ENCODE data around the gene SLC22A12. TPM values are rescaled to one million over a fixed set of nuclear protein-coding genes. Genes with fewer than 3 reads are reported as not detected.

Gene SLC22A12
- polyA plus RNA-seq, 1 donor from 2014 or later: not detected

DNA sequence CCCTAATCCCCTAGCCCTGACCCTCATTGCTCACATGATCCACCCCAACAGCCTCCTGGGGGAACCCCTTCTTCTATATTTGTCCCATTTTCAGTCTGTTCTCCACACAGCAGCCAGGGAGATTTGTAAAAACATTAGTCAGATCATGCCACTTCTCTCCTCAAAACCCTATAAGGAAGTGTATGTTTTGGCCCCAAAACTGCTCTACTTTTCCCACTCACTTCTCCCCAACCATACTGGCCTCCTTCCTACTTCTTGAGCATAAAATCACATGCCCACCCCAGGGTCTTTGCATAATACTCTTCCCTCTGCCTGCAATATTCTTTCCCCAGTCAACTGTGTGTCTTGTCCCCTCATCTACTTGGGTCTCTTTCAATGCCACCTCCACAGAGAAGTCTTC lies 4.7 kb upstream of the SLC22A12 start:
- H3K9ac ChIP-seq (ENCODE audit: low read length): no peak overlapping the region
- H3K27me3 ChIP-seq (ENCODE audit: insufficient read depth, low read depth, low read length): no peaks in the 10 kb centered on the region
- TF ChIP-seq RAD21 (conservative IDR thresholded peaks at IDR 0.05) (no peak), EP300 (conservative IDR thresholded peaks at IDR 0.05; ENCODE audit: poor library complexity, severe bottlenecking) (no peak)
- TF ChIP-seq, protein P1, sequence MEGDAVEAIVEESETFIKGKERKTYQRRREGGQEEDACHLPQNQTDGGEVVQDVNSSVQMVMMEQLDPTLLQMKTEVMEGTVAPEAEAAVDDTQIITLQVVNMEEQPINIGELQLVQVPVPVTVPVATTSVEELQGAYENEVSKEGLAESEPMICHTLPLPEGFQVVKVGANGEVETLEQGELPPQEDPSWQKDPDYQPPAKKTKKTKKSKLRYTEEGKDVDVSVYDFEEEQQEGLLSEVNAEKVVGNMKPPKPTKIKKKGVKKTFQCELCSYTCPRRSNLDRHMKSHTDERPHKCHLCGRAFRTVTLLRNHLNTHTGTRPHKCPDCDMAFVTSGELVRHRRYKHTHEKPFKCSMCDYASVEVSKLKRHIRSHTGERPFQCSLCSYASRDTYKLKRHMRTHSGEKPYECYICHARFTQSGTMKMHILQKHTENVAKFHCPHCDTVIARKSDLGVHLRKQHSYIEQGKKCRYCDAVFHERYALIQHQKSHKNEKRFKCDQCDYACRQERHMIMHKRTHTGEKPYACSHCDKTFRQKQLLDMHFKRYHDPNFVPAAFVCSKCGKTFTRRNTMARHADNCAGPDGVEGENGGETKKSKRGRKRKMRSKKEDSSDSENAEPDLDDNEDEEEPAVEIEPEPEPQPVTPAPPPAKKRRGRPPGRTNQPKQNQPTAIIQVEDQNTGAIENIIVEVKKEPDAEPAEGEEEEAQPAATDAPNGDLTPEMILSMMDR (IDR thresholded peaks at IDR 0.05; ENCODE audit: poor library complexity, severe bottlenecking): no peak
- H4K20me1 ChIP-seq (ENCODE audit: insufficient read depth): no peaks in the 10 kb centered on the region
- H2AFZ ChIP-seq (ENCODE audit: low read depth, low read length): no peak overlapping the region
- no peaks in the 10 kb centered on the region for H3F3A ChIP-seq (ENCODE audit: insufficient read depth, low read length, poor library complexity, severe bottlenecking)
- H3K79me2 ChIP-seq (replicated peaks; ENCODE audit: insufficient read depth, low read length): no peaks in the 10 kb centered on the region
- H3K9me2 ChIP-seq (ENCODE audit: insufficient read depth, low read length): no peaks in the 10 kb centered on the region
- H3K27ac ChIP-seq (ENCODE audit: low read length): no peak overlapping the region
- no peaks in the 10 kb centered on the region for H3K36me3 ChIP-seq (ENCODE audit: insufficient read depth, low read length)
- no peak overlapping the region for H3K4me2 ChIP-seq (ENCODE audit: low read length)
- H3K9me3 ChIP-seq (ENCODE audit: low read length): no peaks in the 10 kb centered on the region
- no peak overlapping the region for H3K4me3 ChIP-seq (ENCODE audit: low read length)

DNA sequence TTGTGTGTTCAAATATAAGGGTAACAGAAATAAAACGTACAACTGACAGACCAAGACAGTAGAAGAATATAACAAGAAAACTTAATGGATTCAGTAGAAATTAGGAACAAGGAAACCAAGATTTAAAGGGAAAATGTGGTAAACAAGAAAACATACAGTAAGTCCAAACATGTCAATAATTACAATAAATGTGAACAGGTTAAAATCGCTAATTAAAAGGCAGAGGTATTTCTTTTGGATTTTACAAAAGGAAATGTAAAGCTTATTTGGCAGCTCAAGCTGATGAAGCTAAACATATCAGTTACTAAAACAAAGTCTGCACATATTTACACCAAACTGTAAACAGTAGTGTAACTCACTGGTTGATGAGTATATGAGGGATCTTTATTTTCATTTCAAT lies 2.3 kb upstream of the SLC22A12 start:
- Histone ChIP-seq H3K9me2 (ENCODE audit: insufficient read depth, low read length) (no peaks in the 10 kb centered on the region), H3K9me3 (ENCODE audit: low read length) (no peaks in the 10 kb centered on the region), H3K9ac (ENCODE audit: low read length) (no peak overlapping the region), H3K27ac (ENCODE audit: low read length) (no peak overlapping the region), H3K4me3 (ENCODE audit: low read length) (no peak overlapping the region), H4K20me1 (ENCODE audit: insufficient read depth) (no peaks in the 10 kb centered on the region), H3F3A (ENCODE audit: insufficient read depth, low read length, poor library complexity, severe bottlenecking) (no peaks in the 10 kb centered on the region), H2AFZ (ENCODE audit: low read depth, low read length) (no peak overlapping the region), H3K79me2 (replicated peaks; ENCODE audit: insufficient read depth, low read length) (no peaks in the 10 kb centered on the region), H3K36me3 (ENCODE audit: insufficient read depth, low read length) (no peaks in the 10 kb centered on the region), H3K4me2 (ENCODE audit: low read length) (no peak overlapping the region), H3K27me3 (ENCODE audit: insufficient read depth, low read depth, low read length) (no peaks in the 10 kb centered on the region)
- TF ChIP-seq EZH2 (IDR thresholded peaks at IDR 0.05; ENCODE audit: borderline replicate concordance, insufficient read depth, low read length, poor library complexity, severe bottlenecking) (no peak), EP300 (conservative IDR thresholded peaks at IDR 0.05; ENCODE audit: poor library complexity, severe bottlenecking) (no peak), SMC3 (conservative IDR thresholded peaks at IDR 0.05; ENCODE audit: poor library complexity) (no peak), MXI1 (conservative IDR thresholded peaks at IDR 0.05; ENCODE audit: poor library complexity, severe bottlenecking) (no peak), RAD21 (conservative IDR thresholded peaks at IDR 0.05) (no peak)
- TF ChIP-seq, protein P1 (IDR thresholded peaks at IDR 0.05; ENCODE audit: poor library complexity, severe bottlenecking): no peak
- TF ChIP-seq, protein P2, sequence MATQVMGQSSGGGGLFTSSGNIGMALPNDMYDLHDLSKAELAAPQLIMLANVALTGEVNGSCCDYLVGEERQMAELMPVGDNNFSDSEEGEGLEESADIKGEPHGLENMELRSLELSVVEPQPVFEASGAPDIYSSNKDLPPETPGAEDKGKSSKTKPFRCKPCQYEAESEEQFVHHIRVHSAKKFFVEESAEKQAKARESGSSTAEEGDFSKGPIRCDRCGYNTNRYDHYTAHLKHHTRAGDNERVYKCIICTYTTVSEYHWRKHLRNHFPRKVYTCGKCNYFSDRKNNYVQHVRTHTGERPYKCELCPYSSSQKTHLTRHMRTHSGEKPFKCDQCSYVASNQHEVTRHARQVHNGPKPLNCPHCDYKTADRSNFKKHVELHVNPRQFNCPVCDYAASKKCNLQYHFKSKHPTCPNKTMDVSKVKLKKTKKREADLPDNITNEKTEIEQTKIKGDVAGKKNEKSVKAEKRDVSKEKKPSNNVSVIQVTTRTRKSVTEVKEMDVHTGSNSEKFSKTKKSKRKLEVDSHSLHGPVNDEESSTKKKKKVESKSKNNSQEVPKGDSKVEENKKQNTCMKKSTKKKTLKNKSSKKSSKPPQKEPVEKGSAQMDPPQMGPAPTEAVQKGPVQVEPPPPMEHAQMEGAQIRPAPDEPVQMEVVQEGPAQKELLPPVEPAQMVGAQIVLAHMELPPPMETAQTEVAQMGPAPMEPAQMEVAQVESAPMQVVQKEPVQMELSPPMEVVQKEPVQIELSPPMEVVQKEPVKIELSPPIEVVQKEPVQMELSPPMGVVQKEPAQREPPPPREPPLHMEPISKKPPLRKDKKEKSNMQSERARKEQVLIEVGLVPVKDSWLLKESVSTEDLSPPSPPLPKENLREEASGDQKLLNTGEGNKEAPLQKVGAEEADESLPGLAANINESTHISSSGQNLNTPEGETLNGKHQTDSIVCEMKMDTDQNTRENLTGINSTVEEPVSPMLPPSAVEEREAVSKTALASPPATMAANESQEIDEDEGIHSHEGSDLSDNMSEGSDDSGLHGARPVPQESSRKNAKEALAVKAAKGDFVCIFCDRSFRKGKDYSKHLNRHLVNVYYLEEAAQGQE (IDR thresholded peaks at IDR 0.05; ENCODE audit: borderline replicate concordance): no peak
